GM19035 (cell line): Measurements from ENCODE around the gene CHST1.

Experiments used
- ATAC-seq: cut with Tn5 transposase; IDR thresholded peaks from one replicate; pipeline ENCODE4 v1.9.1; 2021; ENCODE audit not compliant: unreplicated experiment

Gene CHST1

GRCh38 chr11:45660729-45661438 is 4.5 kb downstream of the CHST1 start:
- ATAC-seq, result no peak

GRCh38 chr11:45659818-45660160 is 5.6 kb downstream of the CHST1 start:
- no peak for ATAC-seq

- no peak for ATAC-seq
Measured at GRCh38 chr11:45659031-45659817, 6.2 kb downstream of the CHST1 start.

GRCh38 chr11:45658292-45658991 is 7.0 kb downstream of the CHST1 start:
- ATAC-seq, result no peak

- no peak for ATAC-seq
Measured at GRCh38 chr11:45657496-45658260, 7.7 kb downstream of the CHST1 start.

DNA sequence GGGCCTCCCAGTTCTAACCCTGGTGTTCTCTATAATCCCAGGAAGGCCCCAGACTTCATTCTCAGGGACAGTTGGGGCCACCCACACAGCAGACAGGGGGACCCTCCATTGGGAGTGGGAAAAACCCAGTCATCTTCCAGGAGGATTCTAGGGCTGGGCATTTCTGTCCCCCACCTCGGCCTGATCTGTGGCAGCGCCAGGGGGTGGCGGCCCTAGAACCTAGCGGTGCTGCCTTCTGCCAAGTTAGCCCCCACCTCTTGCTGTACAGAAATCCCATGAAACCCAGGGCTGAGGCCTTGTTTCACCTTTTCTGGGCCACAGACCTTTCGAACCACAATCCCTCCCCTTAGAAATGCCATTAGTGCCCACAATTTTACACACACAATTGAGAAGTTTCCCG is 9.6 kb downstream of the CHST1 start:
- ATAC-seq, result no peak

- ATAC-seq, result no peak
Measured at GRCh38 chr11:45655347-45655756, 10.1 kb downstream of the CHST1 start.

- ATAC-seq, result no peak
Measured at GRCh38 chr11:45655012-45655283, 10.5 kb downstream of the CHST1 start.

- no peak for ATAC-seq
Measured at GRCh38 chr11:45654231-45655011, 11.0 kb downstream of the CHST1 start.

DNA sequence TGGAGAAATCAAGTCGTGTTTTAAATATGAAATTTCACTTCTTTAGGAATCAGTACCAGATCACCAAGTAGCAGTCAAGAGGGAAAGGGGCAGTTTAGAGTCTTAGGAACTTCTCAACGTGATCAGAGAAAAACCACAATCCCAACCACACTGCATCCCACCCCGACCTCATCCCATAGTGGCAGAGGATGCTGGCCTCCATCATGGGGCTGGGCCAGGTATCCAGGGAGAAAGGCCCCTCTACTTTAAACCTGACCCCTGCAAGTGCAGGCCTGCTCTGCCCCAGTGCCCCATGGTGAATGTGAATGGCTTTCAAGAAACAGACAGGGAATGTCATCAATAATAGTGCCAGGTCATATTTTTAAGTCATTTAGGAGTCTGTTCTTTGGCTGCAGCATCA is 12.1 kb downstream of the CHST1 start:
- ATAC-seq, result no peak

DNA sequence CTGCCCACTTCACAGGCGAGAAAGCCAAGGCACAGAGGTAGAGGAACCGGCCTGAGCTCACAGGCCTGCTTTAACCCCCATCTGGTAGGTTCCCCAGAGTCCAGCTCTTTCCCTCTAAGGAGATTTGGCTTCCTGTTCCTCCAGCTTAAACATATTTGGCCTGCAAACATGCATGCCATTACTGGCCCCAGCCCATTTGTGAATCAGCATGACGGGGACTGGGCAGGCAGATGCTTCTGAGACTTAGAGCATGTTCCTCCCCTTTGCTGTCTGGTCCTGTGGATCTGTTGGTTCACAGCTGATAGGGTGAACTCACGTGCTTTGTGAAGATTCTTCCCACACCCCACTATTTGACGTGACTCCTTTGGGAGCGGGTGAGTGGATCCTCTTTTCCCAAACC is 12.6 kb downstream of the CHST1 start:
- ATAC-seq, result no peak

DNA sequence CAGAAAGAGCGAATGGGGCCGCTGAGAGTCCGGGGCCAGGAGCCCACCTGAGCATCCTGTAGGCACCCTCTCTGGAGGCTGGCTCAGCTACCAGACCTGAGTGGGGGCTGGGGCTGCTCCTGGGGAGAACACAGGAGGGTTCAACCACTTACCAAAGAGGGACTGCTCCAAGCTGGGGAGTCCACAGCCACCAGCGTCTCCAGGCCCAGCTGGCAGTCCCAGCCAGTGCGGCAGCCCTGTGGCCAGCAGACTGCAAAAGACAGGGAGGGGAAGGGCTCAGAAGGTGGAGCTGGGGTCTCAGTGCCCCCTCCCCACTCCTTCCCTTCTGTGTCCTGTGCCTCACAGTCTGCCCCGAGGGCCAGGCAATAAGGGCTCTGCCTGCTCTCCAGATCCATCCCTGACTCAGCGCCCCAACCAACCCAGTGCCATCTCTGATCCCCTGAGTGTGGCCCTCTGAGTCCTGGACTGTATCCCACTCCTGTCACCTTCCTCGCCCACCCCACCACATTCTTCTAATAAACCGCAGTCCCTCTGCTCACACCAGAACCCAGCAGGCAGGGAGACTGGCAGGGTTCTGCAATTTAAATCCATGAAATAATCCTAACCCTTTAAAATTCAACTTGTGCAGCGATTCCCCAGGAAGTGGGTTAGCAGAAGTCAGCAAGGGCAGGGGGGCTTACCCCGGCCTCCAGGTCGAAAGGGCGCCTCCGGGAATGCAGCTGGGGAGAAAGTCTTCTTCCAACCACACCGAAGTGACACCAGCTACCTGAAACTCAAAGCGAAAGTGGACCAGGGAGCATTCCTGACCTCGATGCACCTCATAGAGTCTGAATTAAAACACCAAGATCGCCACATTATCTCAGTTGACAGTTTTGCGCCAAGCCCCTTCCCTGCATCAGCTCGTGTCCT is 13.3 kb downstream of the CHST1 start:
- no peak for ATAC-seq

- ATAC-seq, result no peak
Measured at GRCh38 chr11:45651156-45651555, 14.3 kb downstream of the CHST1 start.

DNA sequence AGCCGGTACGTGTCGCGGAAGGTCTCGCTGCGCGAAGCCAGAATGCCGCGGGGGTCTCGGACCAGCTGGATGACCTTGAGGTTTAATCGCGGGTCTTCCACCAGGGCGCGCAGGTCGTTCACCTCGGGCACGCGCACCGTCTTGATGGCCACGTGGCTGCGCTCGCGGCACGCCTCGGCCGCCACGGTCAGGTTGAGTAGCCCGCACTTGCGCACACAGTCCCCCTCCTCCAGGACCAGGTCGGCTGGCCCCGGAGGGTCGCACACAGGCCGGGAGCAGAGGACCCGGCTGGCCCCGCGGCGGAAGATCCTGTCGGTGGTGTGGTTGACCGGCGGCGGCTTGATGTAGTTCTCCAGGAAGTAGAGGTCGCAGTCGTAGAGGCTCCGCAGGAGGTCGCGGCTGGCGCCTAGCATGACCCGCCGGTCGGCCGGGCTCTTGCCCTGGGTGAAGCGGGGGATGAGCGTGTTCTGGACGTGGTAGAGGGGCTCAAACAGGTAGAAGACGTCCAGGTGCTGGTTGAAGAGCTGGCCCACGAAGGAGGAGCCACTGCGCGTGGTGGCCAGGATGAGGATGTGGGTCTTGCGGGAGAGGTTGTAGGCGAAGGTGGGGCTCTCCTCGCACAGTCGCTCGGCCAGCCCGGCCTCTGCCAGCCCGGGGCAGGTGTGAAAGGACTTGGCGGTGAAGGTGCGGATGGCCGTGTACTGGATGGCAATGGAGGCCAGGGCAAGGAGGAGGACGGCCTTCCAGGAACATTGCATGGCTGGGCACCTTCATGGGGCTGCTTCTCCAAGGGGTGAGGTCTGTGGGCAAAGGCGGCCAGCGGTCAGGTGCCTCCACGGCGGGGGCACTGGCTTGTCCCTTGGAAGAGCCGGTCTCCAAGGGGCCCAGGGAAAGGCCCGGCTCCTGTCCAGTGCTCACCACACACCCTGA is 15.0 kb downstream of the CHST1 start:
- no peak for ATAC-seq

- no peak for ATAC-seq
Measured at GRCh38 chr11:45649544-45650165, 15.8 kb downstream of the CHST1 start.

GRCh38 chr11:45648931-45649330 is 16.5 kb downstream of the CHST1 start:
- ATAC-seq, result no peak

DNA sequence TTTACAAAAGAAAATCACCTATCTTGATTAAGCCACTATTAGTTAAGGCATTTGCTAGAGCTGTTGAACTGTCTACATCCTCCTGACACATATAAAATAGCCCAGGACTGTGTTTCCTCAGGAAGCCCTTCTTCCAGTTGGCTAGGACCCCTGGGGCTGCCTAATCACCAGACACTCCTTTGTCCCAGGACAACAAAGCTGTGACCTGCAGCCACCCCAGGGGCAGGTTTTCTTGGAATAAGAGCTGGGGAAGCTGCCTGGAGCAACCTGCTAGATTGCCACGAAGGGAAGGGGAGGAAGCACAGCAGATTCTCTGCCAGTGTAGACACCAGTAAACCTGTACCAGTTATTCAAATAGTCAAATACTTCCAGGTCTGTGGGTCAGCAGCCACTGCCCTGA is 17.6 kb downstream of the CHST1 start:
- no peak for ATAC-seq

DNA sequence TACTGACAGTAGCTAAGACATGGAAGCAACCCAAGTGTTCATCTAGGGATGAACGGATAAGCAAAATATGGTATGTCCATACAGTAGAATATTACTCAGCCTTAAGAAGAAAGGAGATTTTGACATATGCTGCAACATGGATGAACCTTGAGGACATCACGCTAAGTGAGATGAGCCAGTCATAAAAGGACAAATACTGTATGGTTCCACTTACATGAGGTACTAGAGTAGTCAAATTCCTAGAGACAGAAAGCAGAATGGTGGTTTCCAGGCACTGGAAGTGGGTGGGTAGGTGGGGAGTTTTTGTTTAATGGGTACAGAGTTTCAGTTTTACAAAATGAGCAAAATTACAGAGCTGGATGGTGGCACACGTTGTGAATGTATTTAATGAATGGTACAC is 18.1 kb downstream of the CHST1 start:
- no peak for ATAC-seq
